Measurements from ENCODE around the gene GPC5.

The GPC5 gene

GRCh38 chr13:91399189-91400062 is 1.0 kb downstream of the GPC5 start:
- Histone ChIP-seq H3K9ac (no peak overlapping the region), H3K4me1 (ENCODE audit: low read depth, poor library complexity, severe bottlenecking) (no peaks in the 10 kb centered on the region), H2AFZ (ENCODE audit: low read depth) (no peak overlapping the region), H3K4me3 (IDR thresholded peaks at IDR 0.05; ENCODE audit: insufficient read depth, low read depth, low read length) (no peak overlapping the region), H4K20me1 (ENCODE audit: insufficient read depth) (no peaks in the 10 kb centered on the region), H3K27me3 (ENCODE audit: insufficient read depth, low read depth) (no peaks in the 10 kb centered on the region), H3K27ac (no peak overlapping the region), H3K79me2 (ENCODE audit: insufficient read depth, low read depth) (no peaks in the 10 kb centered on the region), H3K36me3 (ENCODE audit: insufficient read depth) (no peaks in the 10 kb centered on the region), H3K4me2 (peak overlapping the region; percentile 45; the same call in 1 of the 2 replicates)
- no peak for TF ChIP-seq CTCF (conservative IDR thresholded peaks at IDR 0.05; ENCODE audit: low read depth, low read length)

- Histone ChIP-seq H3K4me2 (no peak overlapping the region), H2AFZ (ENCODE audit: low read depth) (no peak overlapping the region), H3K27ac (no peak overlapping the region), H4K20me1 (ENCODE audit: insufficient read depth) (no peaks in the 10 kb centered on the region), H3K36me3 (ENCODE audit: insufficient read depth) (no peaks in the 10 kb centered on the region), H3K79me2 (ENCODE audit: insufficient read depth, low read depth) (no peaks in the 10 kb centered on the region), H3K27me3 (ENCODE audit: insufficient read depth, low read depth) (no peaks in the 10 kb centered on the region), H3K9ac (no peak overlapping the region), H3K4me3 (IDR thresholded peaks at IDR 0.05; ENCODE audit: insufficient read depth, low read depth, low read length) (no peak overlapping the region), H3K4me1 (ENCODE audit: low read depth, poor library complexity, severe bottlenecking) (no peaks in the 10 kb centered on the region)
- TF ChIP-seq CTCF (conservative IDR thresholded peaks at IDR 0.05; ENCODE audit: low read depth, low read length) = no peak
Measured at GRCh38 chr13:91400063-91400399, 1.6 kb downstream of the GPC5 start.

GRCh38 chr13:91400671-91401070 is 2.2 kb downstream of the GPC5 start:
- Histone ChIP-seq H2AFZ (ENCODE audit: low read depth) (no peak overlapping the region), H3K27me3 (ENCODE audit: insufficient read depth, low read depth) (no peaks in the 10 kb centered on the region), H3K36me3 (ENCODE audit: insufficient read depth) (no peaks in the 10 kb centered on the region), H3K4me3 (IDR thresholded peaks at IDR 0.05; ENCODE audit: insufficient read depth, low read depth, low read length) (no peak overlapping the region), H3K4me1 (ENCODE audit: low read depth, poor library complexity, severe bottlenecking) (no peaks in the 10 kb centered on the region), H3K4me2 (no peak overlapping the region), H3K27ac (no peak overlapping the region), H3K9ac (no peak overlapping the region), H4K20me1 (ENCODE audit: insufficient read depth) (no peaks in the 10 kb centered on the region), H3K79me2 (ENCODE audit: insufficient read depth, low read depth) (no peaks in the 10 kb centered on the region)
- no peak for TF ChIP-seq CTCF (conservative IDR thresholded peaks at IDR 0.05; ENCODE audit: low read depth, low read length)

- no peaks in the 10 kb centered on the region for H4K20me1 ChIP-seq (ENCODE audit: insufficient read depth)
- H3K79me2 ChIP-seq (ENCODE audit: insufficient read depth, low read depth) = no peaks in the 10 kb centered on the region
- no peak for TF ChIP-seq CTCF (conservative IDR thresholded peaks at IDR 0.05; ENCODE audit: low read depth, low read length)
- H3K9ac ChIP-seq = no peak overlapping the region
- no peak overlapping the region for H2AFZ ChIP-seq (ENCODE audit: low read depth)
- H3K27me3 ChIP-seq (ENCODE audit: insufficient read depth, low read depth) = no peaks in the 10 kb centered on the region
- H3K4me1 ChIP-seq (ENCODE audit: low read depth, poor library complexity, severe bottlenecking) = no peaks in the 10 kb centered on the region
- H3K36me3 ChIP-seq (ENCODE audit: insufficient read depth) = no peaks in the 10 kb centered on the region
- no peak overlapping the region for H3K4me2 ChIP-seq
- H3K27ac ChIP-seq = no peak overlapping the region
- no peak overlapping the region for H3K4me3 ChIP-seq (IDR thresholded peaks at IDR 0.05; ENCODE audit: insufficient read depth, low read depth, low read length)
Measured at GRCh38 chr13:91401920-91402319, 3.5 kb downstream of the GPC5 start.
